ENCODE data around the gene PTPN18. TPM values are rescaled to one million over a fixed set of nuclear protein-coding genes. Genes with fewer than 3 reads are reported as not detected.
"Not testable (repeated sequence)": the region's sequence is repeated elsewhere in the genome, so short reads cannot be mapped to it uniquely, and the experiment has no call there.

PTPN18 gene
- total RNA-seq, 1 experiment from 2014 or later = 34.4 TPM

GRCh38 chr2:130391872-130392670 is 36.2 kb downstream of the PTPN18 start:
- Mint-ChIP-seq H3K9me3 (ENCODE audit: unreplicated experiment) (no peaks in the 10 kb centered on the region), H3K27me3 (ENCODE audit: insufficient read depth, unreplicated experiment) (peaks cover 14% of the 10 kb centered on the region), H3K36me3 (ENCODE audit: insufficient read depth, unreplicated experiment) (no peaks in the 10 kb centered on the region), H3K4me1 (ENCODE audit: insufficient read depth, unreplicated experiment) (peaks cover 13% of the 10 kb centered on the region), H3K27ac (ENCODE audit: low read depth, unreplicated experiment) (no peak overlapping the region), H3K4me3 (ENCODE audit: unreplicated experiment) (peak overlapping the region; percentile 73)
- DNase-seq (ENCODE audit: unreplicated experiment) = peak; percentile 25
- ChIA-PET POLR2A (no interaction called here), CTCF (interaction anchor here (0.6 to 0.9 kb wide), 3 partner anchors 8 to 345 kb away, joined by 3 to 4 read pairs (median 4); no protein-coding TSS in a partner anchor)
- TF ChIP-seq CTCF (IDR thresholded peaks at IDR 0.05; ENCODE audit: unreplicated experiment) = no peak
- BruUV-seq (replicated peaks) = no TSS peak
- intact Hi-C loops (cut with micrococcal nuclease) = no loop called here

- intact Hi-C loops (cut with micrococcal nuclease) = no loop called here
- peaks cover 13% of the 10 kb centered on the region for H3K4me1 Mint-ChIP-seq (ENCODE audit: insufficient read depth, unreplicated experiment)
- no peaks in the 10 kb centered on the region for H3K36me3 Mint-ChIP-seq (ENCODE audit: insufficient read depth, unreplicated experiment)
- no TSS peak for BruUV-seq (replicated peaks)
- CTCF ChIA-PET = no interaction called here
- no peak overlapping the region for H3K4me3 Mint-ChIP-seq (ENCODE audit: unreplicated experiment)
- TF ChIP-seq CTCF (IDR thresholded peaks at IDR 0.05; ENCODE audit: unreplicated experiment) = no peak
- no peak for DNase-seq (ENCODE audit: unreplicated experiment)
- no peaks in the 10 kb centered on the region for H3K9me3 Mint-ChIP-seq (ENCODE audit: unreplicated experiment)
- H3K27me3 Mint-ChIP-seq (ENCODE audit: insufficient read depth, unreplicated experiment) = peaks cover 18% of the 10 kb centered on the region
- no peak overlapping the region for H3K27ac Mint-ChIP-seq (ENCODE audit: low read depth, unreplicated experiment)
- POLR2A ChIA-PET = no interaction called here
These were observed 37.6 kb downstream of the PTPN18 start for GRCh38 chr2:130393318-130393910.

DNA sequence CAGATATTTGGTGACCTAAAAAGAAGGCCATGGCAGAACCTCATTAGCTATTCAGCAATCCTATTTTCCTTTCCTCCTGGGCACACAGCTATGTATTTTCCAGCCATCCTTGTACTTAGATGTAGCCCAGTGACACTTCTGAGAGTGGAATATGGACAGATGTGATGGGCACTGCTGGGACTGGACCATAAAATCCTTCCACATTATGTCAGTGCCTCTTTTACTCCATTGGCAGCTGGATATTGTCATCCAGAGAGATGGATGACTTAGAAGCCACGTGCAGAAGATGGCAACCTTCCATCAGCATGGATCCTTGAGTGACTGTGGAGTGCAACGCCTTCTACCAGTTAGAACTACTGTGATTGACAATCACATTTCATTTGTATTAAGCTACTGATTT is 50.4 kb downstream of the PTPN18 start:
- DNase-seq (ENCODE audit: unreplicated experiment); POLR2A ChIA-PET; H3K27me3 Mint-ChIP-seq (ENCODE audit: insufficient read depth, unreplicated experiment); intact Hi-C loops (cut with micrococcal nuclease); CTCF ChIA-PET; H3K4me1 Mint-ChIP-seq (ENCODE audit: insufficient read depth, unreplicated experiment); H3K4me3 Mint-ChIP-seq (ENCODE audit: unreplicated experiment); H3K9me3 Mint-ChIP-seq (ENCODE audit: unreplicated experiment); H3K27ac Mint-ChIP-seq (ENCODE audit: low read depth, unreplicated experiment); H3K36me3 Mint-ChIP-seq (ENCODE audit: insufficient read depth, unreplicated experiment); BruUV-seq (replicated peaks): not testable (repeated sequence)

DNA sequence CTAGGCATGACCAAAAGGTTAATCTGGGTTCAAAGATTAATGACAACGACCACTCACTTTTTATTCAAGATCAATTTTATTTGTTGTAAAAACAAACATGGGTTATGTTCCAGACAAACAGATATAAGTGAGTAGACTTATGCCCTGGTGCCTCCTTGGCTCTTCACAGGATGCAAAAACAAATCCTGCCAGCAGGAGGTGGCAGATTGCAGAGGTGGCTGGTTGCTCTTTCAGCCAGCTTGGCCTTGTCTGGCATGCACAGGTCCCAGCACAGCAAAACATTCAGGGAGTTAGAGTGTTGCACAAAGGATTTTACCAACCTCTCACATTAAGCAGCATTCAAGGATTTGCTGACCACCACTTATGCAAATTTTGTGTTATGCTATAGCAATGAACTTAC is 60.8 kb downstream of the PTPN18 start:
- BruUV-seq (replicated peaks); H3K36me3 Mint-ChIP-seq (ENCODE audit: insufficient read depth, unreplicated experiment); POLR2A ChIA-PET; intact Hi-C loops (cut with micrococcal nuclease); H3K27ac Mint-ChIP-seq (ENCODE audit: low read depth, unreplicated experiment); H3K9me3 Mint-ChIP-seq (ENCODE audit: unreplicated experiment); DNase-seq (ENCODE audit: unreplicated experiment); H3K4me3 Mint-ChIP-seq (ENCODE audit: unreplicated experiment); CTCF ChIA-PET; H3K4me1 Mint-ChIP-seq (ENCODE audit: insufficient read depth, unreplicated experiment): not testable (repeated sequence)
- H3K27me3 Mint-ChIP-seq (ENCODE audit: insufficient read depth, unreplicated experiment) = peaks cover 13% of the 10 kb centered on the region

- CTCF ChIA-PET; H3K4me1 Mint-ChIP-seq (ENCODE audit: insufficient read depth, unreplicated experiment); intact Hi-C loops (cut with micrococcal nuclease); H3K4me3 Mint-ChIP-seq (ENCODE audit: unreplicated experiment); H3K9me3 Mint-ChIP-seq (ENCODE audit: unreplicated experiment); BruUV-seq (replicated peaks); H3K27ac Mint-ChIP-seq (ENCODE audit: low read depth, unreplicated experiment); H3K36me3 Mint-ChIP-seq (ENCODE audit: insufficient read depth, unreplicated experiment); DNase-seq (ENCODE audit: unreplicated experiment); POLR2A ChIA-PET: not testable (repeated sequence)
- H3K27me3 Mint-ChIP-seq (ENCODE audit: insufficient read depth, unreplicated experiment) = peaks cover 13% of the 10 kb centered on the region
These were observed 63.0 kb downstream of the PTPN18 start for GRCh38 chr2:130418845-130419244.

Other genes with a start within 250 kb of the PTPN18 start
- gene POTEF, start 226.8 kb upstream of the PTPN18 start, total RNA-seq (2022) = not detected in 2 replicates
- 0.61 TPM in 1 of 2 replicates, not detected in the other for gene CCDC74B, start 210.9 kb upstream of the PTPN18 start, total RNA-seq (2022)
- gene SMPD4, start 174.5 kb upstream of the PTPN18 start, total RNA-seq (2022) = 40.2 and 41.1 TPM in 2 replicates
- 402 and 427 TPM in 2 replicates for gene MZT2B, start 173.8 kb upstream of the PTPN18 start, total RNA-seq (2022)
- not detected in 2 replicates for gene TUBA3E, start 157.6 kb upstream of the PTPN18 start, total RNA-seq (2022)
- gene IMP4, start 13.2 kb upstream of the PTPN18 start, total RNA-seq (2022) = 99.8 and 144 TPM in 2 replicates
- gene POTEI, start 153.3 kb downstream of the PTPN18 start, total RNA-seq (2022) = not detected in 2 replicates
- not detected in 2 replicates for gene CFC1B, start 165.2 kb downstream of the PTPN18 start, total RNA-seq (2022)
- gene CFC1, start 243.5 kb downstream of the PTPN18 start, total RNA-seq (2022) = not detected in 2 replicates

Measured in MCF 10A (cell line).